C4-2B (cell line): ENCODE results near the gene BIRC3.

Experiments used
- ZFX ChIP-seq: fragments of 450-650 bp; IDR thresholded peaks from 2 replicates; pipeline ENCODE4 v1.6.1; 2017
- TF ChIP-seq, protein P1 (sequence below): fragments of 450-650 bp; conservative IDR thresholded peaks from 2 replicates; pipeline ENCODE4 v1.5.1; 2017; ENCODE audit warnings: mild to moderate bottlenecking

DNA sequence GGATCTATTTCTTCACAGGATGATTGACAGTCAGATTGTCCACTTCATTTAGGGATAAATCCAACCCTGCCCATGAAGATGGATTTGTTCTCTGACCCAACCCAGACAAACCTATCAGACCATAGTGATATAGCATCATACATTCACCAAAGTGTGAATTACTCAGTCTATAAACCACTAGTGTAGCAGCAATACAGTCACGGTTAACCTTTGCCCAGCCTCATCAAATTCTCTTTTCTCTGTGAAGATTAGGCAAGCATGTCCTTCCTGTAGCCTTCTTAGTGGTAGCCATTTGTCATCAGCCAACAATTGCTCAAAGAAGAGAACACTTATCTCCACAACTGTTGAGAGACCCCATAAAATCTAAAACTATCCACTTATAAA, 15.3 kb downstream of the BIRC3 start:
- TF ChIP-seq, protein P1, sequence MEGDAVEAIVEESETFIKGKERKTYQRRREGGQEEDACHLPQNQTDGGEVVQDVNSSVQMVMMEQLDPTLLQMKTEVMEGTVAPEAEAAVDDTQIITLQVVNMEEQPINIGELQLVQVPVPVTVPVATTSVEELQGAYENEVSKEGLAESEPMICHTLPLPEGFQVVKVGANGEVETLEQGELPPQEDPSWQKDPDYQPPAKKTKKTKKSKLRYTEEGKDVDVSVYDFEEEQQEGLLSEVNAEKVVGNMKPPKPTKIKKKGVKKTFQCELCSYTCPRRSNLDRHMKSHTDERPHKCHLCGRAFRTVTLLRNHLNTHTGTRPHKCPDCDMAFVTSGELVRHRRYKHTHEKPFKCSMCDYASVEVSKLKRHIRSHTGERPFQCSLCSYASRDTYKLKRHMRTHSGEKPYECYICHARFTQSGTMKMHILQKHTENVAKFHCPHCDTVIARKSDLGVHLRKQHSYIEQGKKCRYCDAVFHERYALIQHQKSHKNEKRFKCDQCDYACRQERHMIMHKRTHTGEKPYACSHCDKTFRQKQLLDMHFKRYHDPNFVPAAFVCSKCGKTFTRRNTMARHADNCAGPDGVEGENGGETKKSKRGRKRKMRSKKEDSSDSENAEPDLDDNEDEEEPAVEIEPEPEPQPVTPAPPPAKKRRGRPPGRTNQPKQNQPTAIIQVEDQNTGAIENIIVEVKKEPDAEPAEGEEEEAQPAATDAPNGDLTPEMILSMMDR: no peak
- no peak for TF ChIP-seq ZFX
